GM19035 (cell line): ENCODE measurements around the gene DLG2.

ENCODE experiments used
- ATAC-seq: cut with Tn5 transposase; IDR thresholded peaks from one replicate; pipeline ENCODE4 v1.9.1; 2021; ENCODE audit not compliant: unreplicated experiment

Gene DLG2

GRCh38 chr11:83681031-83681781, 1945.9 kb downstream of the DLG2 start:
- peak; percentile 67 for ATAC-seq

- ATAC-seq: no peak
These were observed 1946.8 kb downstream of the DLG2 start for GRCh38 chr11:83680321-83680720.

DNA sequence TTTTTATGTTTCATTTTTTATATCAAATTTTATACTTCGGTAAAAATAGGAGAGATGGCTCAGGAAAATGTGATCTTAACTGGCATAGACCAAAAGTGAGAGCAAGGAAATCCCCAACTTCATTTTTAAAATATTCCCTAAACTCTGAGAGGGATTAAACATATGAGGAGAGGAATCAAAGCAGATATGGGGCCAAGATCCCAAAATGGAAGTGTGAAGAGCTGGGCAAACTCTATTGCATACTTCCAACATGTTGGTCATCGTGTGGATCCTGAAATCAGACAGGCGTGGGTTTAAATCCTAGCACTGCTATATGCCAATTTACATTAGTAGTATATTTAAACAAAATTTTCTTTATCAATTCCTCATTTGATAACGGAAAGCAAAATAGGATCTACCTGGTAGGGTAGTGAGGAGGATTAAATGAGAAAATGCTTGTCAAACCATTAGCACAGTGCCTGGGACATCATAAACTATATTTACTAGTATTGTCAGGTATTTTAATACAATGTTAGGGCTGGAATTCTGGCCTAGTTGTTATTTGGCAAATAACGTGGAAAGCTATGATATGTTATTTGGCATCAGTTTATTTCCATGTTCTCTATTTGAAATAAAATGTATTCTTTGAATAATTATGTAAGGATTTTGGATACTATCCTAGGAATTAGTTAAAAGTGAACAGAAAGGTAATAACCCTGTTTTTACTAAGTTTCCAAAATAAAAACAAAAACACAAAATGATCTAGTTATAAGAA, 1948.1 kb downstream of the DLG2 start:
- ATAC-seq: no peak

GRCh38 chr11:83677730-83678129, 1949.4 kb downstream of the DLG2 start:
- ATAC-seq: no peak

DNA sequence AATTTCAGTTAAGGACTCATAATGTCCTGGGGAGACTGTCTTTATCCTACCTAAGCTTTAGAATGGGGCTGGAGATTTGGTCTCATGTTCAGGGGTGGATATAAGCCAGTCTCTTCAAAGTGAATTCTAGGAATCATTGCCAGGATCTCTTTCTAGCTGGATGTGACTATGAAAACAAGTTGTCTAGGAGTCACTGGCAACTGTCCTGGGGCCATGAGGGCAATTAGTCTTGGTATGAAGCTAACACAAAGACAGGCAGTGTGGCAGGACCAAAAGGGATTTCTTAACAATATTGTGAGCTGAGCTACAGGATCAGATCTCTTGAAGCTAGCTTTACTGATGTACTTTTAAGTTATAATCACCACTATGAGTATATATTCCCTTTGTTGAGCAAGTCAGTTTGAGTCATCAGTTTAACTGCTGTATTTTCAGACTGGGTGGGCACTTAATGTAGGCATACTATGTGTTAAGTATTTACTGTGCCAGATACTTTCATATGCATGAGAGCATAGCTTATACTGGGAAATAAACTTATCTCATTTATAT, 1951.0 kb downstream of the DLG2 start:
- no peak for ATAC-seq

DNA sequence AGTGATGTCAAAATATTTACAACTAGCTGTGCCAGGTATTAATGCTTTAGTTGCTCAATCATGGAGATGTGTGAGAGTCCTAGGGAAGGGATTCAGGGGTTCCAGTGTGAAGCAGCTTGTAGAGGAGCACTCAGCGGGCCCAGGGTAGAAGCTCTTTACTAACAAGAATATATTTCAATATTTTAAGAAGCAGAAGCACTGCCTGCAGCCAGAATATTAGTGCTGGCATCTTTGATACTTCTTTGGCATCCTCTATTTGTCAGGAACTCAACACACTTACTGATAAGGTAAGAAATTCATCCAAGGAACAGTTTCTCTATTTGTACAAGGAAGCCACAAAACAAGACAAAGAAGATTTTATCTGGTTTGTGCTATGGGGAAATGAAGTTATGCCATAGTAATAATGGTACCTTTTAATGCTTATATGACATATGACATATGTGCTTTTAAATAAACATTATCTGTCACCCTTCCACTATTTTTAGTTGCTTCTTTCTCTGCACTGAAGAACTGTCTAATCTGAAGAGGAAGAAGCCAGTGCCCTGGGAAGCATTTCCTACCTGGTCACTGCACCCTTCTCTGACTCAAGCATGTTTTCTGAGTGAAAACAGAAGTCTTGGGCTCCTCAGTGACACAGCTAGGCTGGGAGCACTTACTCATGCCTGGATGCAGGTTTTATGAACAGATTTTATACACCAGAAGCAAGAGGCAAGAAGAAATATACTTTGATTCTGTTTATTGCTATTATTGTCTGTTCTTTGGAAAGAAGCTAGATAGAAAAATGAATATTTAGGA, 1952.8 kb downstream of the DLG2 start:
- no peak for ATAC-seq

GRCh38 chr11:83671289-83671688, 1955.9 kb downstream of the DLG2 start:
- no peak for ATAC-seq

DNA sequence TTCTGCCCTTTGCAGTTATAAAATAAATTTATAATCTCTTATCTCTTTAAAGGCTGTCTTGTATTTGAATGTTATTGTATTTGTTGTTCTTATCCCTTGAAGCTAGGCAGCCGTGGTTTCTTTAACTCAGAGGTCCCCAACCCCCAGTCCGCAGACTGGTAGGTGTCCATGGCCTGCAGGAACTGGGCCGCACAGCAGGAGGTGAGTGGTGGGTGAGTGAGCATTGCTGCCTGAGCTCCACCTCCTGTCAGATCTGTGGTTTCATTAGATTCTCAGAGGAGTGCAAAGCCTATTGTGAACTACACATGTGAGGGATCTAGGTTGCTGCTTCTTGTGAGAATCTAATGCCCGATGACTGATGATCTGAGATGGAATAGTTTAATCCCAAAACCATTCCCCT, 1961.0 kb downstream of the DLG2 start:
- ATAC-seq: no peak

DNA sequence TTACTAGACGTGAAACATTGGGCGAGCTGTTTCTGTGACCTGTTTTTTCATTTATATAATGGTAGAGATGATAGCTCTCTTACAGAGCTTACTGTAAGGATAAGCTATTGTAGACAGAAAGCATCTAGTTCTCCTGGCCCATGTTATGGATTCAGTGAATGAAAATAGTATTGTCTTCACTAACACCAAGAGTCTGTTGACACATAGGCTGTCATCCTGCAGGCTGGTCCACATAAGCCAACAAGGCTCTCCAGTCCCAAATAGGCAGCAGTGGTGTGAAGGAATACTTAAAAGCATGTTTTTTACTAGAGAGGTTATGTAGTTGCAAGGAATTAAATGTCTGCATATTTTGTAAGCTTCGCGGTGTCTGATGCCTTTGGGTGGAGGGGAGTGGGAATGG, 1963.2 kb downstream of the DLG2 start:
- no peak for ATAC-seq

DNA sequence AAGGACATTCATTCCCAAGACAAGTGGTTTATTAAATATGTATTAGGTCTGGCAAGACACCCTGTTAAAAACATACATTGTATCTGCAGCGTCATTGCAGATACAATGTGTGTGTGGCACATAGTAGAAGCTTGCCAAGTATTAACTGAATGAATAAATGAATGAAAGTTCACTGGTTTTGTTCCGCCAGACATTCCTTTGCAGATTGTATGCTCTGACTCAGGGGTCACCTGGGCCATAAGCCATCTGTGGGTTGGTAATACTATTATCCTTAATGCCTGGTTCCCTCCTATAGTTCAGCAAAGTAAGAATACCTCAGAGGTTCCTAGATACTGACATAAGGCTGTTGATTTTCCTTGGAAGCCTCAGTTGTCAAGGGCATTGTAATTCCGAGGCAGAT, 1963.7 kb downstream of the DLG2 start:
- ATAC-seq: no peak

- ATAC-seq: no peak
These were observed 1964.7 kb downstream of the DLG2 start for GRCh38 chr11:83662494-83662893.

GRCh38 chr11:83661491-83662350, 1965.4 kb downstream of the DLG2 start:
- no peak for ATAC-seq

GRCh38 chr11:83659466-83659865, 1967.7 kb downstream of the DLG2 start:
- ATAC-seq: no peak

GRCh38 chr11:83656796-83657330, 1970.3 kb downstream of the DLG2 start:
- ATAC-seq: no peak

DNA sequence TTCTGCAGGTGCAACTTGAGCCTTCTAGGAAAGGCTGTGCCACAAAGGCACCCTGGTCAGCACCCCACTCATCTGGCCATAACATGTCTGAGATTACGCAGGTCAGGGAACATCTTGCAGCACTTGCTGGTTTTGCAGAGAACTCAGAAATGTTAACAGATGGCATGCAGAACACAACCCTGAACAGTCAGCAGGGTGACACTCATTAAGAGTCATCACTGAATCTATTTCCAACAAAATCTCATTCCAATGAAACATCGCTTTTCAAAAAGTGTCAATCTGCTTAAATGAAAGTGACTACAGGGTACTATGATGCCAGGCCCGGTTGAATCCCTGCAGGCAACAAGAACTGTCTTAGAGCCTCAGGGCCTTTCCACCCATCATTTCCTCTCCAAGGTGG, 1971.2 kb downstream of the DLG2 start:
- ATAC-seq: no peak

DNA sequence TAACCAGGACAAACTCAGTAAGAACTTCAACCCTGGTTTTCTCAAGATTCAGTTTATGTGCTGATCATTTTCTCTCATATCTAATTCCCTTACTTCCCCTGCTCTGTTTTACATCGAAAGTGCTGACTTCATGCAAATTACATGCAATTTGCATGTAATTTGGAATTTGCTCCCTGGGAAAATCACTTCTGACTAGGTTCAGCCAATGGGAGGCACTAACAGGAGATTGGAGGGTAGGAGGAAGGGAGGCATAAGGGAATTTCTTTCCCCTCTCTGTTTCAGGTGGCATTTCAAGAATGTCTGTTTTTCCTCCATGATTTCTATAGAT, 1977.7 kb downstream of the DLG2 start:
- no peak for ATAC-seq

- ATAC-seq: no peak
These were observed 1978.3 kb downstream of the DLG2 start for GRCh38 chr11:83648610-83649527.

DNA sequence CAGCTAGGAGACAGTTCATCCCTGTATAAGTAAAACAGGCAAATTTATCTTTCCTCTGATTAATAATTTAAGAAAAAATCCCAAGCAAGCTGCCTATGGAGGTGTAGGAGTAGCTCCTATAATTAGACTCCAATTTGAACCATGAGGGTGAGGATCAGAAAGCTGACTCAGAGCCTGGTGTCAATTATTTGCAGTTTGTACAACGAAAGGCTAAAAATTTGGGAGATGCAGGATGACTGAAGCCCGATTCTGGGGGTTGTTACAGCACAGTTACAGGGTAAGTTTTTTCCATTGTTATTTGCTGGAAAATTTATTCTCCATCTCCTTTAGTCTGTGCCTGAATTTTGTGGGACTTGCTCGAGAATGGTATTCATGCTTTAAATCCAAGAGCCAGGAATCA, 1981.6 kb downstream of the DLG2 start:
- no peak for ATAC-seq

- no peak for ATAC-seq
These were observed 1984.0 kb downstream of the DLG2 start for GRCh38 chr11:83643115-83643514.
